Astrocyte (in vitro differentiated cells and primary cell): ENCODE results near the gene PRIM1. TPM values are rescaled to one million over a fixed set of nuclear protein-coding genes. Genes with fewer than 3 reads are reported as not detected.
"Not testable (repeated sequence)": the region's sequence is repeated elsewhere in the genome, so short reads cannot be mapped to it uniquely, and the experiment has no call there.

Source experiments
- DNase-seq: peaks from one replicate; pipeline ENCODE4 v3.0.0-alpha.2; 2010; ENCODE audit warnings: low read depth
- FAIRE-seq: peaks from 2 replicates; lab custom pipeline; 2011; peaks lifted over from hg19 to GRCh38; lab: Jason Lieb, UNC
- H2AFZ ChIP-seq: 2 replicates; pipeline ENCODE4 v1.6.0; 2012; ENCODE audit warnings: low read depth, low read length, inconsistent platforms
- H3K27ac ChIP-seq: 2 replicates; pipeline ENCODE4 v1.5.1; 2011; ENCODE audit warnings: low read depth, low read length, inconsistent platforms
- H3K27me3 ChIP-seq: 2 replicates; pipeline ENCODE4 v1.6.0; 2011; ENCODE audit warnings: low read length, inconsistent platforms; ENCODE audit not compliant: insufficient read depth
- H3K36me3 ChIP-seq: 2 replicates; pipeline ENCODE4 v1.5.1; 2011; ENCODE audit warnings: low read length, inconsistent platforms; ENCODE audit not compliant: insufficient read depth
- H3K4me1 ChIP-seq: 2 replicates; pipeline ENCODE4 v1.5.1; 2011; ENCODE audit warnings: low read length, inconsistent platforms; ENCODE audit not compliant: insufficient read depth
- H3K4me2 ChIP-seq: 2 replicates; pipeline ENCODE4 v1.6.0; 2012; ENCODE audit warnings: low read length, inconsistent platforms
- H3K4me3 ChIP-seq: 2 replicates; pipeline ENCODE4 v1.5.1; 2011; ENCODE audit warnings: low read depth, mild to moderate bottlenecking, low read length, inconsistent platforms; ENCODE audit not compliant: insufficient read depth
- H3K79me2 ChIP-seq: 2 replicates; pipeline ENCODE4 v1.6.0; 2012; ENCODE audit warnings: mild to moderate bottlenecking, low read length, inconsistent platforms; ENCODE audit not compliant: insufficient read depth
- H3K9ac ChIP-seq: 2 replicates; pipeline ENCODE4 v1.6.0; 2012; ENCODE audit warnings: mild to moderate bottlenecking, low read length, inconsistent platforms
- H3K9me3 ChIP-seq: 2 replicates; pipeline ENCODE4 v1.5.1; 2012; ENCODE audit warnings: low read depth, mild to moderate bottlenecking, low read length, inconsistent platforms; ENCODE audit not compliant: insufficient read depth
- H4K20me1 ChIP-seq: 2 replicates; pipeline ENCODE4 v1.6.0; 2012; ENCODE audit warnings: low read length, inconsistent platforms; ENCODE audit not compliant: insufficient read depth
- H3K27ac Mint-ChIP-seq: one replicate; pipeline ENCODE4 v1.8.0; 2021; ENCODE audit warnings: mild to moderate bottlenecking, mixed read lengths; ENCODE audit not compliant: unreplicated experiment
- H3K27me3 Mint-ChIP-seq: one replicate; pipeline ENCODE4 v1.8.0; 2021; ENCODE audit warnings: low read depth, mixed read lengths; ENCODE audit not compliant: unreplicated experiment
- H3K36me3 Mint-ChIP-seq: one replicate; pipeline ENCODE4 v1.8.0; 2021; ENCODE audit warnings: low read depth, mixed read lengths; ENCODE audit not compliant: unreplicated experiment
- H3K4me1 Mint-ChIP-seq: one replicate; pipeline ENCODE4 v1.8.0; 2021; ENCODE audit warnings: low read depth, mixed read lengths; ENCODE audit not compliant: unreplicated experiment
- H3K4me3 Mint-ChIP-seq: one replicate; pipeline ENCODE4 v1.8.0; 2021; ENCODE audit warnings: mild to moderate bottlenecking, moderate library complexity, mixed read lengths; ENCODE audit not compliant: unreplicated experiment
- H3K9me3 Mint-ChIP-seq: one replicate; pipeline ENCODE4 v1.8.0; 2021; ENCODE audit warnings: mild to moderate bottlenecking, mixed read lengths; ENCODE audit not compliant: unreplicated experiment
- EZH2 ChIP-seq: IDR thresholded peaks from 2 replicates; pipeline ENCODE4 v1.6.1; 2012; ENCODE audit warnings: mild to moderate bottlenecking, low read length, inconsistent platforms; ENCODE audit not compliant: insufficient read depth
- total RNA-seq: library from RNA; stranded (reverse); gene quantifications from 2 replicates; pipeline ENCODE4 v1.2.1, GENCODE V29; 2021
- TF ChIP-seq, protein P1 (sequence below): IDR thresholded peaks from 2 replicates; pipeline ENCODE4 v1.5.1; 2011; ENCODE audit warnings: low read depth, mild to moderate bottlenecking, inconsistent platforms, low read length, moderate library complexity; ENCODE audit not compliant: insufficient read depth

Gene PRIM1
- total RNA-seq, 1 donor from 2014 or later: 2.6 TPM

DNA sequence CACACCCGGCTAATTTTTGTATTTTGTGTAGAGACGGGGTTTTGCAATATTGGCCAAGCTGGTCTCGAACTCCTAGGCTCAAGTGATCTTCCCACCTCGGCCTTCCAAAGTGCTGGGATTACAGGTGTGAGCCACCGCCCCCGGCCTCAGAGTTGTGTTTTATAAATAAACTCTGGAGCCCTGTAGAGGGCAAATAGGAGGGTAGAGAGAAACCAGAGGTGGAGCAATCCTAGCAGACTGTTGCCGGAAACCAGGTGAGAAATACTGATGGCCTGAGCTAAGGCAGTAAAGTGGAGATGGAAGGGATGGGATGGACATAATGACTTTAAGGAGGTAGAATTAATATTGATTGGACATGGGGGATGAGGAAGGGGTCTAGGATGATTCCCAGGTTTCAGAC lies 8.3 kb upstream of the PRIM1 start:
- H3K27ac Mint-ChIP-seq: no peak overlapping the region
- H3K36me3 ChIP-seq: no peaks in the 10 kb centered on the region
- no peak for FAIRE-seq

DNA sequence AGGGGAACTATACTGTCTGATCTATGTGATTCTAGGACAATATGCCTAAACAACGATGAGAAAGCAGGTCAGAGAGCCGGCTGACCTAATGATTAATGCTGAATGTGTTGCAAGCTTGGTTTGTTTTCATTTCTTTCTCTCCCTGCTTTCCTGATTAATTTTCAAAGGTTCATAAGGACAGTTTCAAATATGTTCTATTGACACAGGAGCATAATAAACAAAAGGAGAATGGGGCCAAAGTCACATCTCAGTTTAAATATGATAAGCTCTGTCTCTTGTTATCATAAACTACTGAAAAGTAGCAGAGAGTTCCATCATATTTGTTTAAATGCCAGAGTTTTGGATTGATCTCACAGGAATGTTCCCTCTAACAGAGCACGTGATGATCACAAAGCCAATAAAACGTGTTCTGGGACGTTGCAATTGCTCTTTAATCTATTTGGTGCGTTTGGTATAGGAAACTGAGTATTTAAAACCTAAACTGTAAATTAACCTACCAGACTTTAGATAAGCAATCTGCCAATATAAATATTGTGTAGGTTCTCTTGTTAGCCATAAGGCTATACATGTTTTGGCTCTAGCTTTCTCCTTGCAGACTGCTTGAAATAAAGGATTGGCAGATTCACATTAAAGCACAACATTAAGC lies 7.3 kb upstream of the PRIM1 start:
- H3K9ac ChIP-seq: no peak overlapping the region
- Mint-ChIP-seq H3K27me3 (no peaks in the 10 kb centered on the region), H3K27ac (no peak overlapping the region), H3K36me3 (no peaks in the 10 kb centered on the region), H3K9me3 (peaks cover 2% of the 10 kb centered on the region), H3K4me1 (peaks cover 8% of the 10 kb centered on the region), H3K4me3 (no peak overlapping the region)
- TF ChIP-seq, protein P1, sequence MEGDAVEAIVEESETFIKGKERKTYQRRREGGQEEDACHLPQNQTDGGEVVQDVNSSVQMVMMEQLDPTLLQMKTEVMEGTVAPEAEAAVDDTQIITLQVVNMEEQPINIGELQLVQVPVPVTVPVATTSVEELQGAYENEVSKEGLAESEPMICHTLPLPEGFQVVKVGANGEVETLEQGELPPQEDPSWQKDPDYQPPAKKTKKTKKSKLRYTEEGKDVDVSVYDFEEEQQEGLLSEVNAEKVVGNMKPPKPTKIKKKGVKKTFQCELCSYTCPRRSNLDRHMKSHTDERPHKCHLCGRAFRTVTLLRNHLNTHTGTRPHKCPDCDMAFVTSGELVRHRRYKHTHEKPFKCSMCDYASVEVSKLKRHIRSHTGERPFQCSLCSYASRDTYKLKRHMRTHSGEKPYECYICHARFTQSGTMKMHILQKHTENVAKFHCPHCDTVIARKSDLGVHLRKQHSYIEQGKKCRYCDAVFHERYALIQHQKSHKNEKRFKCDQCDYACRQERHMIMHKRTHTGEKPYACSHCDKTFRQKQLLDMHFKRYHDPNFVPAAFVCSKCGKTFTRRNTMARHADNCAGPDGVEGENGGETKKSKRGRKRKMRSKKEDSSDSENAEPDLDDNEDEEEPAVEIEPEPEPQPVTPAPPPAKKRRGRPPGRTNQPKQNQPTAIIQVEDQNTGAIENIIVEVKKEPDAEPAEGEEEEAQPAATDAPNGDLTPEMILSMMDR: no peak
- no peak for TF ChIP-seq EZH2
- H3K27ac ChIP-seq: no peak overlapping the region
- no peak overlapping the region for H3K4me2 ChIP-seq
- H2AFZ ChIP-seq: no peak overlapping the region
- no peaks in the 10 kb centered on the region for H4K20me1 ChIP-seq
- DNase-seq (no peak), FAIRE-seq (no peak)
- H3K4me1 ChIP-seq: no peaks in the 10 kb centered on the region
- H3K27me3 ChIP-seq: no peaks in the 10 kb centered on the region
- H3K4me3 ChIP-seq: no peak overlapping the region
- H3K79me2 ChIP-seq: no peaks in the 10 kb centered on the region
- H3K9me3 ChIP-seq: no peaks in the 10 kb centered on the region
- no peaks in the 10 kb centered on the region for H3K36me3 ChIP-seq

More for the DNA sequence above, 8.3 kb upstream of the PRIM1 start:
- Mint-ChIP-seq H3K9me3 (peaks cover 2% of the 10 kb centered on the region), H3K27me3 (no peaks in the 10 kb centered on the region), H3K36me3 (no peaks in the 10 kb centered on the region), H3K4me3 (no peak overlapping the region), H3K4me1 (peaks cover 8% of the 10 kb centered on the region)
- Histone ChIP-seq H3K9ac (no peak overlapping the region), H3K4me3 (no peak overlapping the region), H4K20me1 (no peaks in the 10 kb centered on the region), H3K79me2 (no peaks in the 10 kb centered on the region), H3K9me3 (no peaks in the 10 kb centered on the region), H3K27ac (no peak overlapping the region), H2AFZ (no peak overlapping the region), H3K4me1 (no peaks in the 10 kb centered on the region), H3K27me3 (no peaks in the 10 kb centered on the region), H3K4me2 (no peak overlapping the region)
- no peak for DNase-seq
- TF ChIP-seq EZH2: no peak

DNA sequence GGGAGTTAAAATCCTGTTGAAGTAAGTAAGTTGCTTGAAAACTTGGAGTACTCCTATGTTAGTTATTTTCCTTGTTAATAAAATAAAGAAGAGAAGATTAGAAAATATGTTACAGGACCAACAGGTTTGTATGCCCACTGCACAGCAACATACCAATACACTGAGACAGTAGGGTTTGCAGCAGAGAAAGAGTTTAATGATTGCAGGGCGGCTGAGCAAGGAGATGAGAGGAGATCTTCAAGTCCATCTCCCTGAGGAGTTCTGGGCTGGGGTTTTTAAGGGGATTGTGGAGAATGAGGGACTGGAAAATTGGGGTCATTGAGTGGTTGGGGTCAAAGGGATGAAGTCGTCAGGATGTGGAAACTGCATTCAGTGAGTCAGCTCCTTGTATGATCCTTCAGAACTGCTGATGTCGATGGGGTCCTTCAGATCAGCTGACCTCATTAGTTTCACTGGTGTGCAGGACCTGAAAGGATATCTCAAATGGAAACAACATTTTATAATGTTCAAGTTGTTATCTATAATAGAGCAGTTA lies 6.7 kb upstream of the PRIM1 start:
- Histone ChIP-seq H3K27me3 (no peaks in the 10 kb centered on the region), H3K79me2 (no peaks in the 10 kb centered on the region), H3K27ac (no peak overlapping the region), H3K36me3 (no peaks in the 10 kb centered on the region), H3K4me1 (no peaks in the 10 kb centered on the region), H3K4me3 (no peak overlapping the region), H4K20me1 (no peaks in the 10 kb centered on the region), H2AFZ (no peak overlapping the region), H3K4me2 (no peak overlapping the region), H3K9ac (no peak overlapping the region), H3K9me3 (no peaks in the 10 kb centered on the region)
- DNase-seq: no peak
- no peaks in the 10 kb centered on the region for H3K27me3 Mint-ChIP-seq
- H3K9me3 Mint-ChIP-seq: peaks cover 2% of the 10 kb centered on the region
- no peak for FAIRE-seq
- H3K4me1 Mint-ChIP-seq: peaks cover 5% of the 10 kb centered on the region
- TF ChIP-seq, protein P1: no peak
- no peak for TF ChIP-seq EZH2
- H3K27ac Mint-ChIP-seq: no peak overlapping the region
- peak overlapping the region; percentile 68 for H3K4me3 Mint-ChIP-seq
- no peaks in the 10 kb centered on the region for H3K36me3 Mint-ChIP-seq

DNA sequence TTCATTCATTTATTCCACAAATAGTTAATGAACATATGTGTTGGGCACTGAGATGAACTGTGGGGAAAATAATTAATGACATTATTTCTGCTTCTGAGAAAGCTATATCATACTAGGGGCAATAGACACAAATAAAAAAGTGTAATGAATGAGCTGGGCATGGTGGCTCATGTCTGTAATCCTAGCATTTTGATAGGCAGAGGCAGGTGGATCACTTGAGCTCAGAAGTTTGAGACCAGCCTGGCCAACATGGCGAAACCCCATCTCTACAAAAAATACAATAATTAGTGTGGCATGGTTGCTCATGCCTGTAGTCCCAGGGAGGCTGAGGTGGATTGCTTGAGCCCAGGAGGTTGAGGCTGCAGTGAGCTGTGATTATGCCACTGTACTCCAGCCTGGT lies 5.8 kb upstream of the PRIM1 start:
- not testable (repeated sequence) for H2AFZ ChIP-seq, DNase-seq, H3K36me3 Mint-ChIP-seq, H3K9me3 Mint-ChIP-seq, H3K4me2 ChIP-seq, H3K4me1 Mint-ChIP-seq, FAIRE-seq, H3K4me3 ChIP-seq, H3K79me2 ChIP-seq, H3K27ac Mint-ChIP-seq, H3K27me3 Mint-ChIP-seq, H3K27me3 ChIP-seq, H3K4me3 Mint-ChIP-seq, H3K9ac ChIP-seq, H3K9me3 ChIP-seq, H3K27ac ChIP-seq, H3K4me1 ChIP-seq, H3K36me3 ChIP-seq, H4K20me1 ChIP-seq
